Left renal pelvis (tissue), 4 donors: ENCODE results near the gene IFIT2. TPM values are rescaled to one million over a fixed set of nuclear protein-coding genes. Genes with fewer than 3 reads are reported as not detected.

ENCODE experiments used
- DNase-seq, 4 donors: peaks; one replicate each; pipeline ENCODE4 v3.0.0-alpha.2; 2013; ENCODE audit warnings: low read depth in 4 of 4, low spot score in 3 of 4
- polyA plus RNA-seq, 4 donors: library from polyadenylated mRNA; unstranded; fragments of 120-200 nt; gene quantifications; one replicate each; pipeline ENCODE4 v1.2.1, GENCODE V29; 2013; ENCODE audit not compliant: insufficient read length in 4 of 4

The IFIT2 gene
- polyA plus RNA-seq, 4 donors: 7.5 to 14.6 (median 10.9) TPM

GRCh38 chr10:89355394-89355931 is 53.6 kb downstream of the IFIT2 start:
- DNase-seq: no peak

- no peak for DNase-seq
Measured at GRCh38 chr10:89357096-89357495, 55.2 kb downstream of the IFIT2 start.

GRCh38 chr10:89357975-89358374 is 56.1 kb downstream of the IFIT2 start:
- DNase-seq: no peak

Other genes with a start within 250 kb of the IFIT2 start
- 1 to 10 TPM in 1 of 4 donors, under 1 TPM in 3; 0.15 to 2.7 (median 0.30) TPM for gene CH25H, start 94.7 kb upstream of the IFIT2 start, polyA plus RNA-seq
- 10 to 100 TPM; 36.3 to 67.7 (median 52.7) TPM for gene LIPA, start 50.3 kb upstream of the IFIT2 start, polyA plus RNA-seq
- 10 to 100 TPM; 12.5 to 21.9 (median 15.5) TPM for gene IFIT3, start 26.0 kb downstream of the IFIT2 start, polyA plus RNA-seq
- 1 to 10 TPM in 1 of 4 donors, under 1 TPM in 2, not detected in 1; 0.10 to 1.6 (median 0.17) TPM for gene IFIT1B, start 76.0 kb downstream of the IFIT2 start, polyA plus RNA-seq
- gene IFIT1, start 90.6 kb downstream of the IFIT2 start, polyA plus RNA-seq: 10 to 100 TPM; 16.0 to 26.6 (median 19.8) TPM
- 10 to 100 TPM; 12.1 to 25.1 (median 15.3) TPM for gene IFIT5, start 112.5 kb downstream of the IFIT2 start, polyA plus RNA-seq
- 10 to 100 TPM in 3 of 4 donors, 1 to 10 TPM in 1; 1.8 to 33.1 (median 31.9) TPM for gene SLC16A12, start 233.5 kb downstream of the IFIT2 start, polyA plus RNA-seq